T-helper 2 cell (primary cell): ENCODE measurements around the gene HINT2.
A peak's percentile ranks its signal among the peaks of the same experiment; 100 is the strongest.

Experiments
- DNase-seq, 5 experiments: peaks; one replicate each; pipeline versions ENCODE4 v3.0.0 to v3.0.0-alpha.2; 2012 to 2022

HINT2 gene

GRCh38 chr9:35840881-35841644 lies 26.2 kb upstream of the HINT2 start:
- no peak for DNase-seq

- DNase-seq, result no peak
These were observed 25.1 kb upstream of the HINT2 start for GRCh38 chr9:35839926-35840325.

GRCh38 chr9:35836595-35836994 lies 21.8 kb upstream of the HINT2 start:
- DNase-seq, result no peak

- no peak for DNase-seq
These were observed 20.9 kb upstream of the HINT2 start for GRCh38 chr9:35835766-35836165.

- peak in 1 of 5 experiments; percentile 43 for DNase-seq
These were observed 20.4 kb upstream of the HINT2 start for GRCh38 chr9:35835216-35835632.

GRCh38 chr9:35834260-35835215 lies 19.7 kb upstream of the HINT2 start:
- DNase-seq, result no peak

- DNase-seq, result no peak
These were observed 18.0 kb upstream of the HINT2 start for GRCh38 chr9:35832814-35833213.

- no peak for DNase-seq
These were observed 16.2 kb upstream of the HINT2 start for GRCh38 chr9:35831040-35831439.

- no peak for DNase-seq
These were observed 14.9 kb upstream of the HINT2 start for GRCh38 chr9:35829764-35830096.

GRCh38 chr9:35829084-35829763 lies 14.4 kb upstream of the HINT2 start, which contains the start of gene TMEM8B:
TSS of gene TMEM8B (plus strand) at chr9:35829228. CDS start at chr9:35829448, 220 bp downstream.
- peak; percentile 78 to 95 (median 92) for DNase-seq

GRCh38 chr9:35828716-35829083 lies 13.9 kb upstream of the HINT2 start, which contains the start of gene FAM221B:
TSS of gene FAM221B (minus strand) at chr9:35828732. CDS start at chr9:35826161, 2,571 bp downstream.
- DNase-seq, result no peak

GRCh38 chr9:35827486-35827885 lies 12.6 kb upstream of the HINT2 start:
- no peak for DNase-seq

GRCh38 chr9:35826071-35826701 lies 11.3 kb upstream of the HINT2 start:
- DNase-seq, result peak in 2 of 5 experiments; percentile 27 to 62

- DNase-seq, result no peak
These were observed 8.1 kb upstream of the HINT2 start for GRCh38 chr9:35822926-35823325.

- DNase-seq, result no peak
These were observed 5.2 kb upstream of the HINT2 start for GRCh38 chr9:35820076-35820475.

GRCh38 chr9:35818341-35818740 lies 3.5 kb upstream of the HINT2 start:
- DNase-seq, result no peak

GRCh38 chr9:35816708-35817107 lies 1.9 kb upstream of the HINT2 start:
- DNase-seq, result no peak

GRCh38 chr9:35814106-35814840 lies 569 bp downstream of the HINT2 start:
- peak in 2 of 5 experiments; percentile 11 to 62 for DNase-seq

GRCh38 chr9:35813434-35814105 lies 1.3 kb downstream of the HINT2 start:
- DNase-seq, result no peak

GRCh38 chr9:35812025-35812602 lies 2.7 kb downstream of the HINT2 start, which contains the start of gene SPAG8:
TSS of gene SPAG8 (minus strand) at chr9:35812262. CDS start at chr9:35812147, 115 bp downstream.
- peak; percentile 81 to 100 (median 94) for DNase-seq
